ENCODE measurements around the gene TRIM3. TPM values are rescaled to one million over a fixed set of nuclear protein-coding genes. Genes with fewer than 3 reads are reported as not detected.

Gene TRIM3
- total and polyA plus RNA-seq, 2 of the 4 experiments (the other 2 are of a cell fraction) = 13.8 to 22.3 TPM

- H2AK5ac ChIP-seq (ENCODE audit: low read depth, low read length) = peak overlapping the region; percentile 67; the same call in 1 of the 2 replicates
- H3K9ac ChIP-seq (ENCODE audit: low read depth, low read length) = peak overlapping the region; percentile 50; the same call in 1 of the 2 replicates
- H3K4me1 ChIP-seq (ENCODE audit: control insufficient read depth, insufficient read depth, low read length) = peaks cover 4% of the 10 kb centered on the region
- peak overlapping the region; percentile 72 for H4K91ac ChIP-seq (ENCODE audit: insufficient read depth, low read depth, low read length)
- peak overlapping the region; percentile 62 for H2BK5ac ChIP-seq (ENCODE audit: low read depth, low read length, poor library complexity, severe bottlenecking)
- H3K14ac ChIP-seq (replicated peaks; ENCODE audit: low read depth, low read length) = peak overlapping the region; percentile 90
- ATAC-seq (ENCODE audit: low read depth) = peak; percentile 53
- peak overlapping the region; percentile 90 to 91 for H4K8ac ChIP-seq (ENCODE audit: low read depth in 2 of 2, low read length in 2 of 2)
- peak; percentile 87 for DNase-seq
- peak overlapping the region; percentile 22 for H2AK9ac ChIP-seq (replicated peaks; ENCODE audit: low read depth, low read length, poor library complexity)
- peak overlapping the region; percentile 60 for H3K4ac ChIP-seq (ENCODE audit: low read depth, low read length)
- POLR2A ChIA-PET (ENCODE audit: unreplicated experiment) = no interaction called here
- 0 out of 3 replicates have a peak overlapping the region, but pooled peaks have one; percentile 38 for H2BK15ac ChIP-seq (ENCODE audit: low read depth, low read length)
- no peaks in the 10 kb centered on the region for H3K9me3 ChIP-seq (ENCODE audit: control insufficient read depth, insufficient read depth, low read length)
- TF ChIP-seq RCOR1 (IDR thresholded peaks at IDR 0.05; ENCODE audit: insufficient replicate concordance, low read length) (no peak), MAZ (IDR thresholded peaks at IDR 0.05; ENCODE audit: borderline replicate concordance, low read depth, low read length) (peak; percentile 41; the same call in 1 of the 2 replicates)
- H4K20me1 ChIP-seq (ENCODE audit: insufficient read depth, low read length) = peaks cover 6% of the 10 kb centered on the region; the same call in 1 of the 2 replicates
- in situ Hi-C loops (cut with MboI; ENCODE audit: low sequenced_read_pairs) = no loop called here
- H3K27me3 ChIP-seq (ENCODE audit: control insufficient read depth, insufficient read depth, low read length) = no peaks in the 10 kb centered on the region
- peaks cover 36 to 76% of the 10 kb centered on the region in 2 experiments for H3K79me1 ChIP-seq (ENCODE audit: low read depth in 1 of 2, low read length in 2 of 2)
- intact Hi-C loops (cut with micrococcal nuclease) = no loop called here
- dilution Hi-C loops (cut with HindIII; ENCODE audit: low sequenced_read_pairs, unreplicated experiment) = no loop called here
- H3K4me2 ChIP-seq (ENCODE audit: low read depth, low read length) = peak overlapping the region; percentile 40
- H2AFZ ChIP-seq (replicated peaks; ENCODE audit: low read length, poor library complexity) = peak overlapping the region; percentile 67
- CTCF ChIA-PET = interaction anchor here (0.6 to 0.9 kb wide), 2 partner anchors 90 to 288 kb away, joined by 3 to 4 read pairs; no protein-coding TSS in a partner anchor
- H2BK20ac ChIP-seq (ENCODE audit: low read depth, low read length) = no peak overlapping the region
- peaks cover 11% of the 10 kb centered on the region for H3K36me3 ChIP-seq (ENCODE audit: control insufficient read depth, insufficient read depth, low read length)
- H3K27ac ChIP-seq (ENCODE audit: insufficient read depth, low read length) = no peak overlapping the region
- H3K23ac ChIP-seq (ENCODE audit: low read depth, low read length) = peak overlapping the region; percentile 58; the same call in 1 of the 2 replicates
- BruUV-seq (replicated peaks) = no TSS peak
- H3K9me1 ChIP-seq (ENCODE audit: insufficient read depth, low read length) = peaks cover 17% of the 10 kb centered on the region
- H4K5ac ChIP-seq (ENCODE audit: low read depth, low read length) = peak overlapping the region; percentile 23; the same call in 1 of the 2 replicates
- peak overlapping the region; percentile 36; the same call in 1 of the 2 replicates for H3K18ac ChIP-seq (ENCODE audit: low read depth, low read length)
- no peak overlapping the region for H3K4me3 ChIP-seq (ENCODE audit: insufficient read depth, low read depth, low read length)
- 36% methylated on average over 3 of the region's 6 CpGs; no CpG with 5 or more reads in 1 of the 2 experiments for WGBS, 2 experiments (ENCODE audit: extremely low coverage in 2 of 2, insufficient read length in 1 of 2)
- no peak overlapping the region for H2BK120ac ChIP-seq (ENCODE audit: low read depth, low read length)
- no peak overlapping the region for H3K56ac ChIP-seq (ENCODE audit: extremely low read depth, insufficient read depth, low read length)
Observed at GRCh38 chr11:6468712-6469495, 4.8 kb downstream of the TRIM3 start.
